Lung (tissue), 12 donors: ENCODE measurements around the gene RELB. TPM values are rescaled to one million over a fixed set of nuclear protein-coding genes. Genes with fewer than 3 reads are reported as not detected.

ENCODE experiments used
- ATAC-seq: fragments of 200-7000 bp; cut with Tn5 transposase; one replicate; pipeline ENCODE4 v1.9.1; 2020; ENCODE audit warnings: moderate number of reproducible peaks; ENCODE audit not compliant: insufficient read depth, low FRiP score
- DNase-seq, 3 donors: peaks; one replicate each; pipeline ENCODE4 v3.0.0-alpha.2; 2013 to 2017
- H3K27ac ChIP-seq, 2 donors: one replicate each; pipeline ENCODE4 v1.5.1; 2013; ENCODE audit warnings: mild to moderate bottlenecking in 2 of 2, moderate library complexity in 2 of 2, control low read depth in 1 of 2, inconsistent platforms in 1 of 2, low read depth in 1 of 2, low read length in 1 of 2
- H3K27me3 ChIP-seq, 3 donors: one replicate each; pipeline ENCODE4 v1.5.1; 2013; ENCODE audit warnings: low read length in 2 of 3; ENCODE audit not compliant: control insufficient read depth in 3 of 3, insufficient read depth in 3 of 3
- H3K36me3 ChIP-seq, 4 donors: one replicate each; pipeline ENCODE4 v1.5.1; 2013; ENCODE audit warnings: low read length in 4 of 4, mild to moderate bottlenecking in 1 of 4, moderate library complexity in 1 of 4; ENCODE audit not compliant: control insufficient read depth in 4 of 4, insufficient read depth in 4 of 4
- H3K4me1 ChIP-seq, 5 donors: one replicate each; pipeline ENCODE4 v1.5.1; 2013; ENCODE audit warnings: low read length in 5 of 5, mild to moderate bottlenecking in 2 of 5, moderate library complexity in 1 of 5; ENCODE audit not compliant: control insufficient read depth in 5 of 5, insufficient read depth in 5 of 5
- H3K4me3 ChIP-seq: one replicate; pipeline ENCODE4 v1.5.1; 2013; ENCODE audit warnings: mild to moderate bottlenecking, control low read depth, moderate library complexity
- H3K9ac ChIP-seq, 2 donors: one replicate each; pipeline ENCODE4 v1.5.1; 2013; ENCODE audit warnings: low read length in 2 of 2, control low read depth in 1 of 2; ENCODE audit not compliant: insufficient read depth in 1 of 2
- H3K9me3 ChIP-seq, 4 donors: one replicate each; pipeline ENCODE4 v1.5.1; 2013; ENCODE audit warnings: low read length in 3 of 4, mild to moderate bottlenecking in 1 of 4, moderate library complexity in 1 of 4; ENCODE audit not compliant: control insufficient read depth in 4 of 4, insufficient read depth in 3 of 4
- WGBS, 2 donors: extraction: QIAGEN DNeasy Blood & Tissue Kit; methylation state at CpG; one replicate each; pipeline ENCODE4 v1.1.7; 2013; 5-methylcytosine and 5-hydroxymethylcytosine counted together
- polyA plus RNA-seq, 2 donors: library from polyadenylated mRNA; stranded (reverse); fragments of 200-250 nt; gene quantifications; one replicate each; pipeline ENCODE4 v1.2.1, GENCODE V29; 2013
- total RNA-seq, 2 donors: library from RNA; depleted of rRNA in 1 of 2; stranded (reverse); fragments of >200 nt in 1 of 2; gene quantifications; one replicate each; pipeline ENCODE4 v1.2.1, GENCODE V29; 2014 to 2021
- TF ChIP-seq, protein P1 (sequence below): IDR thresholded peaks from 2 replicates; pipeline ENCODE4 v1.5.1; 2012; ENCODE audit warnings: mild to moderate bottlenecking; ENCODE audit errors: control extremely low read depth, extremely low read depth
- donor health status: control.
- donor health status: control.
- donor health status: Bipolar disorder and iron deficiency.
- donor health status: healthy.
- donor health status: DM: yes; HTN: yes; CAD: no.

Gene RELB
- total and polyA plus RNA-seq, 4 donors = 9.4 to 65.9 (median 19.8) TPM

DNA sequence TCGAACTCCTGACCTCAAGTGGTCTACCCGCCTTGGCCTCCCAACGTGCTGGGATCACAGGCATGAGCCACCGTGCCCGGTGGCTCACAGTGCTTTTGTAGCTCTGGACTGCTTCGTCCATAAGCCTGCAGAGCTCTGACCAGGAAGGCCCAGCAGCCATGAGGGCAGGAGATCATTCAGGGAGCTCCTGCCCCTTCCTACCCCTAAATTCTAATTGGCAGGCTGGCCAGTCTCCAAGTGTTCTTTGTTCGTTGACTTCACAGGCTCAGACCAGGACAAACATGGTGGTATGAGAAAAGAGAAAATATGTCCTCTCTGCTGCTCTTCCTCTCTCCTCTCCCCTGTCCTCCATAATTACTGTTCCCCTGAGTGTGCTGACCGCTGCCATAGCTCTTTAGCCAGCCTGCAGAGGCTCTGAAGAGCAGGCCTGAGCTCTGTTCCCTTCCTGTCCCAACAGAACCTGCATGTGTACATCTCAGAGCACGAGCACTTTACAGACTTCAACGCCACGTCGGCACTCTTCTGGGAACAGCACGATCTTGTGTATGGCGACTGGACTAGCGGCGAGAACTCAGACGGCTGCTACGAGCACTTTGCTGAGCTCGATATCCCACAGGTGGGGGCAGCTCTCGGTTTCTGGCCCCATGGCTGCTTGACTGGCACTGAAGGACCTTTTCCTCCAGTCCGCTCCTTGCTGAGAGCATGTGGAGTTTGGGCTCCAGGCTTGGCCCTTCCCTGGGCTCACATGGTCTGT, 27.1 kb upstream of the RELB start:
- ATAC-seq (no peak), DNase-seq (no peak)
- Histone ChIP-seq H3K27me3 (no peaks in the 10 kb centered on the region), H3K9me3 (no peaks in the 10 kb centered on the region), H3K27ac (no peak overlapping the region), H3K4me1 (peaks cover 0 to 2% (median 0%) of the 10 kb centered on the region in 5 donors), H3K9ac (no peak overlapping the region), H3K36me3 (peaks cover 29 to 60% (median 45%) of the 10 kb centered on the region in 4 donors), H3K4me3 (no peak overlapping the region)
- WGBS, 2 donors = 95% methylated on average over 21 of the region's 21 CpGs
- TF ChIP-seq, protein P1, sequence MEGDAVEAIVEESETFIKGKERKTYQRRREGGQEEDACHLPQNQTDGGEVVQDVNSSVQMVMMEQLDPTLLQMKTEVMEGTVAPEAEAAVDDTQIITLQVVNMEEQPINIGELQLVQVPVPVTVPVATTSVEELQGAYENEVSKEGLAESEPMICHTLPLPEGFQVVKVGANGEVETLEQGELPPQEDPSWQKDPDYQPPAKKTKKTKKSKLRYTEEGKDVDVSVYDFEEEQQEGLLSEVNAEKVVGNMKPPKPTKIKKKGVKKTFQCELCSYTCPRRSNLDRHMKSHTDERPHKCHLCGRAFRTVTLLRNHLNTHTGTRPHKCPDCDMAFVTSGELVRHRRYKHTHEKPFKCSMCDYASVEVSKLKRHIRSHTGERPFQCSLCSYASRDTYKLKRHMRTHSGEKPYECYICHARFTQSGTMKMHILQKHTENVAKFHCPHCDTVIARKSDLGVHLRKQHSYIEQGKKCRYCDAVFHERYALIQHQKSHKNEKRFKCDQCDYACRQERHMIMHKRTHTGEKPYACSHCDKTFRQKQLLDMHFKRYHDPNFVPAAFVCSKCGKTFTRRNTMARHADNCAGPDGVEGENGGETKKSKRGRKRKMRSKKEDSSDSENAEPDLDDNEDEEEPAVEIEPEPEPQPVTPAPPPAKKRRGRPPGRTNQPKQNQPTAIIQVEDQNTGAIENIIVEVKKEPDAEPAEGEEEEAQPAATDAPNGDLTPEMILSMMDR = no peak

DNA sequence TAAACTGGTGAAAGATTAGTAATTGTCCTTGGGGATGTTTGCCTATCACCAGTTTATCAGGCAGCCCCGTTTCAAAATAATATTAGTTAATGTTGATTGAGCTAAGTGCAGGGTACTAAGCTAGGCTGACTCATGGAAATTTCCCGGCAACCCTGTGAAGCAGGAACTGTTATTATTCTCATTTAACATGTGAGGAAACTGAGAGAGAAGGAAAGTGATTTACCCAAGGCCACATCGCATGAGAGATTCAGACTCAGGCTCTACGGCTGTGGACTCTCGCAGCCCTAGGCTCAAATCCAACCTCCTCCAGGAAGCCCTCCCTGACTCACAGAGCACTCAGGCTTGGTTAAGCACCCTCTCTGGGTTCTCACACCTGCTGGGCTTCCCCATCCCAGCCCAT, 26.4 kb upstream of the RELB start:
- ATAC-seq (no peak), DNase-seq (no peak)
- no peaks in the 10 kb centered on the region for H3K27me3 ChIP-seq
- H3K9ac ChIP-seq = no peak overlapping the region
- H3K4me1 ChIP-seq = peaks cover 0 to 2% (median 0%) of the 10 kb centered on the region in 5 donors
- TF ChIP-seq, protein P1 = no peak
- H3K27ac ChIP-seq = no peak overlapping the region
- peaks cover 35 to 63% (median 44%) of the 10 kb centered on the region in 4 donors for H3K36me3 ChIP-seq
- no peaks in the 10 kb centered on the region for H3K9me3 ChIP-seq
- WGBS, 2 donors = 92 to 96% methylated on average over 5 of the region's 5 CpGs
- H3K4me3 ChIP-seq = no peak overlapping the region

DNA sequence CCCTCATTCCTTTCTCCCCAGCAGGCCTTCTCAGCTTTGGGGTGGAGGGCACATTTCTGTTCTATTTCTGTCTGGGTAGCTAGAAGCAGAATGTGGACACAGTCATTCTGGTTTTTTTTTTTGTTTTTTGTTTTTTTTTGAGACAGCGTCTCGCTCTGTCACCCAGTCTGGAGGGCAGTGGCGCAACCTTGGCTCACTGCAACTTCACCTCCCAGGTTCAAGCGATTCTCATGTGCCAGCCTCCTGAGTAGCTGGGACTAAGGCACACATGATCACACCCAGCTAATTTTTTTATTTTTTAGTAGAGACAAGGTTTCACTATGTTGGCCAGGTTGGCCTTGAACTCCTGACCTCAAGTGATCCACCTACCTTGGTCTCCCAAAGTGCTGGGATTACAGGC, 25.8 kb upstream of the RELB start:
- peaks cover 37 to 66% (median 41%) of the 10 kb centered on the region in 4 donors for H3K36me3 ChIP-seq
- no peak overlapping the region for H3K9ac ChIP-seq
- WGBS, 2 donors = 92 to 97% methylated on average over 4 of the region's 4 CpGs
- ATAC-seq = no peak
- no peaks in the 10 kb centered on the region for H3K9me3 ChIP-seq
- H3K27ac ChIP-seq = no peak overlapping the region
- DNase-seq = no peak
- TF ChIP-seq, protein P1 = no peak
- H3K4me3 ChIP-seq = no peak overlapping the region
- no peaks in the 10 kb centered on the region for H3K27me3 ChIP-seq
- peaks cover 0 to 2% (median 0%) of the 10 kb centered on the region in 5 donors for H3K4me1 ChIP-seq

DNA sequence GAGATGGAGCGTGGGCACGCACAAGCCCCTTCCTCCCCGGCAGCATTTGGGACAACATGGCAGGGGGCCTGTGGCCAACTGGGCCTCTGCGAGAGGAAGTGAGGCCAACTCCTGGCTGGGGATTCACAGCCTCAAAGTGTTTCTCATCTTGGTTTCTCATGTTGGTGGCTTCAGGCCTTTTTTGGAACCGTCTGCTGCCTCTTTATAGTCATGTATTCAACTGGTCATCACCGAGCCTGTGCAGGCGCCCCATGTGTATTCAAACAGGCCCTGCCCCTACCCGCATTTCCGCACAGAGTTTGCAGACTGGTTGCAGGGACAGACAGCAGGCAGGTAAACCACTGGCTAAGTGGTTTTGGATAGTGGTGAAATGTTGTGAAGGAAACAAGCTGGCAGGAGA, 17.3 kb upstream of the RELB start:
- H3K36me3 ChIP-seq = peaks cover 5 to 61% (median 11%) of the 10 kb centered on the region in 4 donors
- no peak for DNase-seq

More for the DNA sequence above, 17.3 kb upstream of the RELB start:
- H3K27ac ChIP-seq = no peak overlapping the region
- TF ChIP-seq, protein P1 = no peak
- WGBS, 2 donors = 88 to 91% methylated on average over 9 of the region's 9 CpGs
- no peaks in the 10 kb centered on the region for H3K4me1 ChIP-seq
- no peaks in the 10 kb centered on the region for H3K27me3 ChIP-seq
- H3K9me3 ChIP-seq = no peaks in the 10 kb centered on the region
- no peak for ATAC-seq
- no peak overlapping the region for H3K9ac ChIP-seq
- no peak overlapping the region for H3K4me3 ChIP-seq
